Stimulated activated CD8-positive, alpha-beta memory T cell treated with anti-CD3 and anti-CD28 coated beads, Interleukin-4, amount 100 ng/mL, for 48 hours (primary cell): ENCODE results near the gene CASP8AP2.
"Not testable (repeated sequence)": the region's sequence is repeated elsewhere in the genome, so short reads cannot be mapped to it uniquely, and the experiment has no call there.

Source experiments
- DNase-seq: peaks from one replicate; pipeline ENCODE4 v3.0.0-alpha.2; 2020

The CASP8AP2 gene

GRCh38 chr6:89829472-89830169, at the start of gene CASP8AP2:
Gene CASP8AP2, plus strand, starts transcription at chr6:89829880.
- DNase-seq = peak; percentile 94

- DNase-seq = no peak
Observed at GRCh38 chr6:89781070-89782034, 48.3 kb upstream of the CASP8AP2 start.

GRCh38 chr6:89782222-89782621, 47.5 kb upstream of the CASP8AP2 start:
- no peak for DNase-seq

GRCh38 chr6:89783293-89783692, 46.4 kb upstream of the CASP8AP2 start:
- DNase-seq = not testable (repeated sequence)

GRCh38 chr6:89784838-89785237, 44.8 kb upstream of the CASP8AP2 start:
- no peak for DNase-seq

- no peak for DNase-seq
Observed at GRCh38 chr6:89786970-89787369, 42.7 kb upstream of the CASP8AP2 start.

- no peak for DNase-seq
Observed at GRCh38 chr6:89787660-89788328, 41.9 kb upstream of the CASP8AP2 start.

- DNase-seq = no peak
Observed at GRCh38 chr6:89789980-89790379, 39.7 kb upstream of the CASP8AP2 start.

- DNase-seq = no peak
Observed at GRCh38 chr6:89790403-89790802, 39.3 kb upstream of the CASP8AP2 start.

- DNase-seq = no peak
Observed at GRCh38 chr6:89792881-89793280, 36.8 kb upstream of the CASP8AP2 start.

GRCh38 chr6:89793586-89793985, 36.1 kb upstream of the CASP8AP2 start:
- DNase-seq = no peak

- no peak for DNase-seq
Observed at GRCh38 chr6:89794324-89794723, 35.4 kb upstream of the CASP8AP2 start.

GRCh38 chr6:89797317-89797716, 32.4 kb upstream of the CASP8AP2 start:
- no peak for DNase-seq

- no peak for DNase-seq
Observed at GRCh38 chr6:89799096-89799495, 30.6 kb upstream of the CASP8AP2 start.

- no peak for DNase-seq
Observed at GRCh38 chr6:89799756-89800155, 29.9 kb upstream of the CASP8AP2 start.

- DNase-seq = no peak
Observed at GRCh38 chr6:89803271-89803670, 26.4 kb upstream of the CASP8AP2 start.

GRCh38 chr6:89805814-89806371, 23.8 kb upstream of the CASP8AP2 start:
- no peak for DNase-seq

- no peak for DNase-seq
Observed at GRCh38 chr6:89807581-89807980, 22.1 kb upstream of the CASP8AP2 start.

GRCh38 chr6:89813422-89813821, 16.3 kb upstream of the CASP8AP2 start:
- not testable (repeated sequence) for DNase-seq

GRCh38 chr6:89817481-89817880, 12.2 kb upstream of the CASP8AP2 start:
- DNase-seq = no peak

GRCh38 chr6:89818977-89819335, 10.7 kb upstream of the CASP8AP2 start:
- peak; percentile 34 for DNase-seq

GRCh38 chr6:89819336-89820130, 10.1 kb upstream of the CASP8AP2 start, which contains the start of gene MDN1:
Gene MDN1, minus strand, starts transcription at chr6:89819794. Its CDS starts 187 bp downstream, at chr6:89819607.
- DNase-seq = peak; percentile 91
